ENCODE data around the gene CCDC191.

CCDC191 gene, protein sequence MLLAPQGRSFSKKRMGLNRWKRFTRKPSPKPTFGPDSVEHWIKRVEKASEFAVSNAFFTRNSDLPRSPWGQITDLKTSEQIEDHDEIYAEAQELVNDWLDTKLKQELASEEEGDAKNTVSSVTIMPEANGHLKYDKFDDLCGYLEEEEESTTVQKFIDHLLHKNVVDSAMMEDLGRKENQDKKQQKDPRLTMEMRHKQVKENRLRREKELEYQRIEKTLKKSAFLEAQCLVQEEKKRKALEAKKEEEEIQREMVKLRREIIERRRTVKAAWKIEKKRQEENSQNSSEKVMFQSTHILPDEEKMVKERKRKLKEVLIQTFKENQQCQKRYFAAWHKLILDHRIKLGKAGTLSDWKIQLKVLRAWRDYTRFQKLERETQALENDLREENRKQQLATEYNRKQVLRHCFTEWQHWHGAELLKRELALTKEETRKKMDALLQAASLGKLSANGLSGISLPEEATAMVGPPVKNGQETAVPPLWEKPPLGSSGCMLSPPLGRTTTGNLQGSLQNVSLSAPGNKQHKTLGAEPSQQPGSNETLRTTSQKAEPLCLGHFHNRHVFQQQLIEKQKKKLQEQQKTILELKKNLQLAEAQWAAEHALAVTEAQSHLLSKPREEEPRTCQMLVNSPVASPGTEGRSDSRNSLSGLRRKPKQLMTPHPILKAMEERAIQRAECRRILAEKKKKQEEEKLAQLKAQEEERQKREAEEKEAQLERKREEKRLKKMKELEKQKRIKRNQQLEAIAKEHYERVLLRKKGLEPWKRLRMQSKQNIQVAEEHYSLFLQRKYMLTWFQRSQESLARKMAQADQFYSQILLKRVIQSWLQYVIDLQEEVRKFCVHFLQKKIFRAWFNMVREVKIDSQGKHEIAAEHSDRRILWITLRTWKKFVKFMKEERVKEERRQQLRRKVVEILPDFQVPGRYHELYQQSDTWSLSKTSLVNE

GRCh38 chr3:114056130-114057010 is at the start of gene CCDC191, which contains the start of gene QTRT2:
Gene CCDC191 (minus strand): TSS chr3:114056526. CDS start chr3:114056466, 60 bp downstream.
Gene QTRT2 (plus strand): TSS chr3:114056737. CDS start chr3:114065258, 8,521 bp downstream.
- peak; percentile 95 for DNase-seq

DNA sequence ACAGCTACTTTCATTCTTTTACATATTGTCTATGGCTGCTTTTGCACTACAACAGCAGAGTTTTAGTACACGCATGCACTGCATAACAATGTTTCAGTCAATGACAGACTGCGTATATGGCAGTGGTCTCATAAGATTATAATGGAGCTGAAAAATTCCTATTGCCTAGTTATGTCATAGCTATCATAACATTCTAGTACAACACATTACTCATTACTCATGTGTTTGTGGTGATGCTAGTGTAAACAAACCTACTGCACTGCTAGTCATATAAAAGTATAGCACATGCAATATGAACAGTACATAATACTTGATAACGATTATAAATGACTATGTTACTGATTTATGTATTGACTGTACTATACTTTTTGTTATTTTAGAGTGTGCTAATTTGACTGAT is 48.1 kb upstream of the CCDC191 start:
- no peak for DNase-seq

- DNase-seq, result no peak
These were observed 47.5 kb upstream of the CCDC191 start for GRCh38 chr3:114103858-114104257.

DNA sequence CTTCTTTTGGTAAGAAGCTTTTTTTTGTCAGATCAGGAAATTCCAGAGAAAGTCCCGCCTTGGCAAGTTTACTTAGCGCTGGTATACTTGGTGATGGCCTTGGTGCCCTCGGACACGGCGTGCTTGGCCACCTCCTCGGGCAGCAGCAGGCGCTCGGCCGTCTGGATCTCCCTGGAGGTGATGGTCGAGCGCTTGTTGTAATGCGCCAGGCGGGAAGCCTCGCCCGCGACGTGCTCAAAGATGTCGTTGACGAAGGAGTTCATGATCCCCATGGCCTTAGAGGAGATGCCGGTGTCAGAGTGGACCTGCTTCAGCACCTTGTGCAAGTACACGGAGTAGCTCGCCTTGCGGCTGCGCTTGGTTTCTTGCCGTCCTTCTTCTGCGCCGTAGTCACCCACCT is 46.9 kb upstream of the CCDC191 start:
- DNase-seq, result no peak

DNA sequence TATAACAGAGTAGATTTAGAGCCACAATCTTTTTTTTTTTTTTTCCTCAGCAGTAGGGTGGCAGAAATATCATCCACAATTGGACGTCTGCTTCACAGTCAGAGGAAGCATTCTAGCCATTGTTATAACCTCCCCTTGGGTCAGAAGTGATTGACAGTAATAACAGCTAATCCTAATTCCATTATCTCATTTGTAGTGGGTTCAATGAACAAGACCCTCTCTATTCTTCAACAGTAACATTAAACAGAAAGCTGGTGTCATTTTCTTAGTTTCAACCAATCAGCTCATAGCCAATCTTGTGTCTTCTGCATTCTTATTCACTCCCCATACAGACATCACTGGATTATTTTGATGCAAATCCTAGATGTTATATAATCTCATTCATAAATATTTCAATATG is 44.8 kb upstream of the CCDC191 start:
- no peak for DNase-seq

- DNase-seq, result no peak
These were observed 39.5 kb upstream of the CCDC191 start for GRCh38 chr3:114095796-114096195.

DNA sequence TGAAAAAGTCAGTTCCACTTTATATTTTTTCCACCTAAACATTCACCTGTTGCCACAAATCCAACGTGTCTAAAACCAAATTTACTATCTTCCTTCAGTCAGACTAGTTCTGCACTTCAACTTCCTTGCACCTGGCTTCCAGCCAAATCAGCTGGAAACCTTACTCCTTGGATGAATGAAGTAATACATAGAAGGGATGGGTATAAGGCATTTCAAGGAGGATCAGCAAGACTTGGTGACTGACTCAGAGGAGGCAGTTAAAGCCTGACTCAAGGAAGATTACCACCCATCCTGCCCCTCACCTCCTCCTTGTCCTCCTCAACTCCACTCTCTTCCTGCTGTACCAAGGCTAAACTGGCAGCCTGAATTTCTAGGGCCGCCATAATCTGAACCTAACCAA is 37.3 kb upstream of the CCDC191 start:
- DNase-seq, result no peak

DNA sequence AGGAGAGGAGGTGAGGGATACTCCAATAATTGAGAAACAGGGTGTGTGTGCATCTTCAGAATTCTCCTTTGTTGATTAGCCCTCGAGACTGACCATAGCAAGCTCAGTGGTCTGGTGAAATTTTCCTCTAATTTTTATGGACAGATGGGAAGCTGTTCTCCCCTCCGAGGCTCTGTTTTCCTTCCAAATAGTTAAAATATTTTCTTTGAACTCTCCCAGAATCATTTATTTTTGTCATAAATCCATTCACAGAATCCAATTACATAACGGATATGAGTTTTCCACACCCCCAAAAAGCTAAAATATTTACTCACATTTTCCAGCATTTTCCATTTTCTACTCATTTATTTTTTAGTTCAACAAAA is 36.7 kb upstream of the CCDC191 start:
- no peak for DNase-seq

DNA sequence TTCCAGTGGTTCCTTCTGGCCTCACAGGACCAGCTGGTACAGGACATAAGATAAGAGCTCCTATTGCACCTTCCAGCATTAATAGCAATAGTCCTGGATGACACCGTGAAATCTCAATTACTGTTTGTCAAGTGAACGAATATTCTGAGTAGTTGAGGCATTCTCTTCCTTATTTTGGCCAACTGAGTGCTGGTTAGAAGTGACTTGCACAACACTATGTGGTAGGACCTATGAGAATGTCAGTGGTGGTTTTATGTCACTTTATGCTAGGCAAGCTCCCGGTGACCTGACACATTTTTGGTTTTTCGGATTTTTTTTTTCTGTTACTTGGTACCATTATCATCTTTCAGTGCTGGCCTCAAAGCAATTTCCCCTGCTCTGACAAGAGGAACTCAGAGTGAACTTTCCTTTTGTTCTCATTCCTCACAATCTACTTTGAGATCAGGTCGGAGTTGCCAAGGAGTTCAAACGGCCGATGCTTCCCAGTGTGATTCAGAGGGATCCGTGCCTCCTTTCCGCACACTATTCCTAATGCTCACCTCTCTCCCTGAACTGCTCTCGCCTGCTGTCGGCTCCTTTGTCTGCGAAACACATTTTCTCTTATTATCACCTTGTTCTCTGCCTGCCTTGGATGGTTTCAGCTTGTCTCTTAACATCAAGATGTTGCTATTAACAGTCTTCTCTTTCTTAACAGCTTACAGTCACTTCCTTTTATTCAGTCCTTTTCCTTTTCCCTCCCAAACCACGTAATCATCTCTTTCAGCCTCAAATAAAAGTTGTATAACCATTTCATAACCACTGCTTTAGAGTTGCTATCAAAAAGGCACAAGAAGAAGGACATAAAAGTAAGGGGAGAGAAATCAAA is 36.1 kb upstream of the CCDC191 start:
- no peak for DNase-seq

DNA sequence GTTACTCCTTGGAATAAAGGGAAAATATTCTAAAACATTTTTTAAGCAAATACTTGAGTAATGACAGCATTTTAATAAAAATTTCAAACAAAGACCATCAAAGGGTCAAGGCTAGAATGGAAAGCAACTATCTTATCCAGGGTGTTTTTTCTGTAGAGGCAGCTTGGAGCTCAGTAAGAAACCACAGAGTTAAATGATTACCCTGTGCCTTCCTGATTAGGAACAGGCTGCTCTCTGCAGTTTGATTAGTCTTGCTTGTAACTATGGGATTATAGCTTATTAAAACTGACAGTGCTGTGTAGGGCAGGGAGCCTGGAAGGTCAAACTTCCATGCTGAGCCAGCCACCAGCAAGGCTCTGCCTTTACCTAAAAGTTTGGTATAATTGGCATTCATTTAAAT is 33.3 kb upstream of the CCDC191 start:
- no peak for DNase-seq

DNA sequence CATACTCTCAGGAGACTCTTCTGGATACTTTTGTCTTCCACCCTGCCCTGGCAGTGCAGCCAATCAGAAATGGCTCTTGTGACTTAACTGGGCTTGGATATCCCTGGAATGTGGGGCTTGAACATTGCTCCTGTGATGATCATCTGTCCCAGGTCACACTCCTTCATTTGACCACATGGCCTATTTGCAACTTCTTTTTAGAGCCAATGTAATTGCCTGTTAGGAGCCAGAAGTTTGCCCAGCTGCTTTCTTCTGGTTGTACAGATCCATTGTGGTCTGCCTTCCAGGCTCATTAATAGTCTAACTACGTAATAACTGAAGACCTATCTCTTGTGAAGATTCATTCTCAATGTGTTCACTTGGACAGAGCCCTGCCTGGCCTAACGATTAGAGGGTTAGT is 30.0 kb upstream of the CCDC191 start:
- DNase-seq, result no peak

- no peak for DNase-seq
These were observed 26.8 kb upstream of the CCDC191 start for GRCh38 chr3:114083112-114083511.

DNA sequence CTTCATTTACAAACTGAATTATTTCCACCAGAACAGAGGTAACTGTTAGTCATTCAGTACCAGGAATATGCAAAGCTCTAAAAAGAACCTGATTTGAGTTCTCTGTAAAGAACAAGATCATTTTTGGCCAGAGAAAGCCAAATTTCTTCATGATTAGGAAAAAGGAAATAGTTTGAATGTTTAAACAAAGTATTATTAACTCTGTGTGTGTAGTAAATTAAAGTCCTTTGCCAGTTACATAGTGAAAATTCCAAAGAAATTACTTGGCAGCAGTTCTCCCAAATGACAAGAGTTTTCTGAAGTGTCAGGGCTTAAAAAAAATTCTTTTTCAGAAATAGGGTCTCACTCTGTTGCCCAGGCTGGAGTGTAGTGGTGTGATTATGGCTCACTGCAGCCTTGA is 24.7 kb upstream of the CCDC191 start:
- DNase-seq, result no peak

DNA sequence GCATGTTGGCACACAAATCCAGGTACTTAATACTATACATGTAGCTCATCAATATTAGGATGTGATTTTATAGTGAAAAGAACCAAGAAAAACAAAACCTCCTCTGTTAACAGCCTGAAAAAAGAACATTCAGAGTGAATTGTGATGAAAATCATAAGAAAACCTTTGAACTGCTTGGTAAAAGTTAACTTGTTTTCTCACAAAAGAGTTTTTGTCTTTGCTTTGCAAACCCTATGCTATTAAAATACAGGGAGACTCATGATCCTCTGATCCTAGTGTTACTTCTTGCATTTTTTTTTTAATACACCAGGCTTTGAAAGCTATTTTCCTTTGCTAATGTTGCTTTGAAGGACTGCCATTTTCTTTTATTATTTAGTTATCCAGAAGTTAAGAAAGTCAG is 23.9 kb upstream of the CCDC191 start:
- no peak for DNase-seq

- no peak for DNase-seq
These were observed 23.4 kb upstream of the CCDC191 start for GRCh38 chr3:114079761-114080160.

DNA sequence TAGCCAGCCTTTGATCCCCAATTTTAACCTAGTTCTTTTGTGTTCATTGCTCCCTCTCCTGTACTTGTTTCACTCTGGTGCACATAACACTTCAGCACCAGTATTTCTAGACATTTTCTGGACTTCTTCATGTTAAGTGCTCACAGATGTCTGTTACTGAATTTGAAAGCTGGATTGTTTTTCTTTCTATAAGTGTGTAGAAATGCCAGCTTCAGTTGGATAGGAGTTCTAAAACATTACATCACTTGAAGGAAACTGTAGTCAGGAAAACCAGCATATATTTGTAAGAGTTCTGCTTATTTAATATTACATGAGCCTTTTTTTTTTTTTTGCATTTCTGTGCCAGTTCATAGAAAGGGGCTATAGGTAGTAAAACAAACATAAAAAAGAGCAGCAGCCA is 21.8 kb upstream of the CCDC191 start:
- no peak for DNase-seq

DNA sequence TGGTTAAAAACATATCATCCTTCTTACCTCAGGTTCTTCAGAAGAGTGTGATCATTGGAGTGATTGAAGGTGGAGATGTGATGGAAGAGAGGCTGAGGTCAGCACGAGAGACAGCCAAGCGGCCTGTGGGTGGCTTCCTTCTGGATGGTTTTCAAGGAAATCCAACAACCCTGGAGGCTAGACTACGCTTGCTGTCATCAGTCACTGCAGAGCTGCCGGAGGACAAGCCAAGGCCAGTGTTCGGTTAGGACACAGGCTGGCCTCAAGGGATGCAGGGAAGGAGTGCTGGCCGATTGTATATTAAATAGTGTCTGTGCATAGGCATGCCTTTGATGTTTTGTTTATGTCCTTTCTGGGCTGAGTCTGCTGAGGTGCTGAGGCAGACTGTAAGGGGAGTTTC is 20.4 kb upstream of the CCDC191 start:
- no peak for DNase-seq

- no peak for DNase-seq
These were observed 15.5 kb upstream of the CCDC191 start for GRCh38 chr3:114071786-114072185.

GRCh38 chr3:114068336-114068735 is 12.0 kb upstream of the CCDC191 start:
- DNase-seq, result no peak

- DNase-seq, result no peak
These were observed 11.5 kb upstream of the CCDC191 start for GRCh38 chr3:114067804-114068203.

GRCh38 chr3:114060906-114061655 is 4.8 kb upstream of the CCDC191 start:
- no peak for DNase-seq
